ENCODE results near the gene COL23A1.

The COL23A1 gene

DNA sequence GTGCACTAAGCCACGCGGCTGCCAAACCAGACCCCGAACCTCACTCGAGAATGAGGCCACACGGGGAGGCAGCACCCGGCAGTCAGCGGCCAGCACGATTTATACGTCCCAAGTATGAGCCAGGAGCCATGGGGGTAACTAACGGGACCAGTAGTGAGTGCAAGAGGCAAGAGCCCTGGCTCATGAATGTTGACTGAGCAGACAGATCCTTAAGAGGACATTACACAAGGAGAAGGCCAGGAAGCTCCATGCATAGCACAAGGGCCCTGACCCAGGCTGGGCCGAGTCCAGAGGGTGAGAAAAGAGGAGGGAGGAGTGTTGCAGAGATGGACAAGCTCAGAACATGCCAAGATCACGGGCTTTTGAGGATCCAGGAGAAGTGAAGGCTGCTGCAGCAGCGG, 299.0 kb downstream of the COL23A1 start:
- DNase-seq: no peak

DNA sequence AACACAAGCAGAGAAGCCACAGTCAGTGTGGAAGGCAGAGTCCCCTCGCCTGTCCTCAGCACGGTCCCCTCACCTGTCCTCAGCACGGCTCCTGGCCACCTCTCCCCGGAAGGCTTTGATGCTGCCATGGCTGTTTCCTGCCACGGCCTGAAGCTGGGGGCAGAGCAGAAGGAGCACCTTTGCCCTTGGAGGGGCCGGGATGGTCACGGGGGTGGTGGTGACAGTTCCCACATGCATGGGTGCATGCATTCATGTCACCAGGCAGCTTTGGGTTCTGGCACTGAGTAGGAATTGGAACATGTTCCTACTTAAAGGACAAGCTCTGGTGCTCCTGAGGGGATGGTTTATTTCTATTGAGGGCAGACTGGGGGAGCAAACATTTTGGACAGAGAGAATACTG, 299.8 kb downstream of the COL23A1 start:
- DNase-seq: no peak

DNA sequence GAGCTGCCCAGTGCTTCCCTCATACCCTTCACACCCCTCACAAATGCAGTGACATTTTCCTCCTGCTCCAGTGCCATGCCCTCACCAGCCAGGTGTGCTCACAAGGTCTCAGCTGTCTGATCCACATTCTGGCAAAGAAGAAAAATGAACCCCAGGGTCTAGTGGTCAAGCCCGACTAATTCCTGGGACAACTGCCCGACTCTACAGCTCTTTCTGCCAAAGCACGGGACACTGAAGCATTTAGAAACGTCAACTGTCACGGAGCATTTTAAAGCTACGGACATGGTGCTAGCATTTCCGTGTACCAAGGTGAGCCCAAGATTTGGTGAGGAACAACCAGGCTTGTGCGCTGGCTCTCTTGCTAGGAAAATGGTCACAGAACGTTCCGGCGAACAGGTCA, 300.8 kb downstream of the COL23A1 start:
- no peak for DNase-seq

DNA sequence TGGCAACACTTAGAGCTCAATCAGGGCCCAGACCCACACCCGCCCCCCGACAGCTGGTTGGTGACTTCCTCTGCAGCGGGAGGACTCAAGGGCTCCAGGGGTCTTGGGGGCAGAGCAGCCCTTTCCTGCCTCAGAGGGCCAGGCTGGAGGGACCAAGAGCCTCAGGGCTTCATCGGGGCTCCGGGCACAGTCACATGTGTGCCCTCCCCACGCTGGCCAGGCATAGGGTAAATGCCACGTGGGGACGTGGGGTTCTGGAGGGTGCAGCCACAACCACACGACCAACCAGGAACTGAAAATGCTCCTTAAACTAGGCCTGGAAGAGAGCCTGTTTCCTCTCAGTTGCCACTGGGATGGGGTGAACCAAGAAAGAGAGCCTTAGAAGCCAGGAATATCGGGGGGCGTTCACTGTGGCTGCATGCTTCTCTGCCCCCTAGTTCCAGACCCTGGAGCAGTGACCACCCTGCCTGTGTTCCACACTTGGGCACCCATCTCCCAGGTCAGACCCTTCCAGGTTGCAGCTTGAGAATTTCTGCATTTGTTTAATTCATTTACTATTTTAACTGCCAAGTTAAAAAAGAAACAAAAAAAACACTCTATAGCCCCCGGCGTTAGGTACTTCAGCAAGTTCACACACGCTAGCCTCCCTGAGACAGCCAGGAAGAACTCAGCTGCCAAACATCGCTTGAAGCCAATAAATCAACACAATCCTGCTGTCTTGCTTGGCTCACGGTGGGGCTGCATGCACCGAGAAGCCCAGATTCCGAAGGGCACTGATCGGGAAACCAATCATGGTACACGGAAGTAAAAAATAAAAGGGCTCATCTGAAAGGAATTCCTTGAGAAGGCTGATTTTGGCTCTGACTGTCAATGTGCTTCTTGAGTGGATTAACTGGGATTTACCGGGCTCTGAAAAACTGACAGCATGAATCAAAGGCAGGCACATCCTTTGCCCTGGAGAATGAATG, 301.5 kb downstream of the COL23A1 start:
- peak; percentile 53 for DNase-seq

DNA sequence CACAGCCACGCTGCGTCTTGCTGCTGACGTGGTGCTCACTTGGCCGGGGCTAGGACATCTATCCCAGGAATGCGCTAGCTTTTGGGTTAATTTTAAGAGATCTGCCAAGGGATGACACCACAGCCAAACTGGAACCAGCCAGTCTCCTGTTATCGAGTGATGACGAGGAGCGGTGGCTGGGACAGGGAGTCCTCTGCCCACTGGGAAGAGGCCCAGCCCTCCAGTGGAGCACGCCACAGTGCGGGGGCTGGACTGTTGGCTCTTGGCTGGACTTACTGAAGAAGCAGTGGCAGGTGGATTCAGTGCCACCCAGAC, 302.4 kb downstream of the COL23A1 start:
- no peak for DNase-seq

DNA sequence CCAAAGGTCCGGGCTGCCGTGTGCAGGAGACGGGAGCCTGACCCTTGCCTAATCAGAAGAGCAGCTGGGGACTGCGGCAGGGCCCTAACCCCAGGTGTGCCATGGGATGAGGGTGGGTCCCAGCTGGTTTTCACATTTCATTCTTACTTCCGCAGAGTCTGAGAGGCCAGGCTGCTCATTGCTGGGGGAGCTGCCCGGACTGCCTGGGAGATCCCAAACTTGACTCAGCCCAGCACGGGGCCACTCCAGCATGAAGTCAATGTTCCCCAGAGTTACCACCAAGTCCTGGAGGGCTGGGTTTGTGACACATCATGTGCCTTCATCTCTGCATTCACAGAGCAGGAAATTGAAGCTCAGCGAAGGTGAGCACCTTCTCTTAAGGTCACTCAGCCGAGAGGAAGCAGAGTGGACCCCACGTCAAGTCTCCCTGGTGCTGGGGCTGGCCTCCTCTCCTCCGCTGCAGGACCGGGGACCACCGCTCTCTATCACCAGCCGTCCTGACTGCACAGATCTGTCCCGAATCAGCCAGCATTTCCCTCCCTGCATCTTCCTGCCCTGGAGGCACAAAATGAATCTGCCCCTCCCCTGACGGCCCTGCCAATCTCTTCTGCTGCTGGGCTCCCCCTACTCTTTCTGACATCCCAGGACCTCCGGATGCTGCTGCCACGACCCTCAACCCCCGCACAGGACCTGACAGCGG, 303.0 kb downstream of the COL23A1 start:
- no peak for DNase-seq

DNA sequence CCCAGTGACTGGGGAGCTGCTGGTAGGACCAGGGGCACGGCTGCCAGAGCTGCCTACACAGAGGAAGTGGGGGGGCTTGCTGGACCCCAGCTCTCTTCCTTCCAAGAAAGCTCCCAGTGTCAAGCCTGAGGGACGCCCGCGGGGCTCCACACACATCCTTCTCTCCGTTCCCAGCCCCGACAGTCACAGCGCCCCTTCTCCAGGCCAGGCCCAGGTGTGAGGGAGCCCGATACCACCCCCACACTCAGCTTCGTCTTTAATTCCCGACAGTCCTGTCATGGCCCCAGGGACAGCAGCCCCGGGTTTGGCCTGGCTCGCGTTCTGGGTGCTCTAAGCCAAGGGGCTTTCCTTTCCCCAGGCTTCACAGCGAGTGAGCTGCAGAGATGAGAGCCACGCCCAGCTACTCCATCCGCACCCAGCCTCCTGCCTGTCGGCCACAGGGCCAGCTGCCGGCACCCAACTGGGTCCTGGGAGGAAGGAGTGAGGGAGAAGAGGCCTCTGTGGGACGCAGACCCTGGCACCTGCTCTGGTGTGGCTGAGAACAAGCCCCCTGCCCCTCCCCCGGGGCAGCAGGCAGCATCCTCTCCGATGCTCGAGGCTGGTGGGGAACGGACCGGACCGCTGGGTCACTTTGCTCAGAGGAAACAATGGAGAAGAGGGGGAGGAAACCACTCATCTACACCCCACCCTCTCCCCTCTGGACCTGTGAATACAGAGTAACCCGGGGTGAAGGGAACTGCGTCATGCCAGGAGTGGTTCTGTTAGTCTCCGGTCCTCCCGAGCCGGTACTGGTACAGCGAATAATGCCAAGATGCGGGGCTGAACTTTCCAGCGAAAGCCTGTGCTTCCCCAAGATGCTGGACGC, 303.7 kb downstream of the COL23A1 start:
- no peak for DNase-seq

DNA sequence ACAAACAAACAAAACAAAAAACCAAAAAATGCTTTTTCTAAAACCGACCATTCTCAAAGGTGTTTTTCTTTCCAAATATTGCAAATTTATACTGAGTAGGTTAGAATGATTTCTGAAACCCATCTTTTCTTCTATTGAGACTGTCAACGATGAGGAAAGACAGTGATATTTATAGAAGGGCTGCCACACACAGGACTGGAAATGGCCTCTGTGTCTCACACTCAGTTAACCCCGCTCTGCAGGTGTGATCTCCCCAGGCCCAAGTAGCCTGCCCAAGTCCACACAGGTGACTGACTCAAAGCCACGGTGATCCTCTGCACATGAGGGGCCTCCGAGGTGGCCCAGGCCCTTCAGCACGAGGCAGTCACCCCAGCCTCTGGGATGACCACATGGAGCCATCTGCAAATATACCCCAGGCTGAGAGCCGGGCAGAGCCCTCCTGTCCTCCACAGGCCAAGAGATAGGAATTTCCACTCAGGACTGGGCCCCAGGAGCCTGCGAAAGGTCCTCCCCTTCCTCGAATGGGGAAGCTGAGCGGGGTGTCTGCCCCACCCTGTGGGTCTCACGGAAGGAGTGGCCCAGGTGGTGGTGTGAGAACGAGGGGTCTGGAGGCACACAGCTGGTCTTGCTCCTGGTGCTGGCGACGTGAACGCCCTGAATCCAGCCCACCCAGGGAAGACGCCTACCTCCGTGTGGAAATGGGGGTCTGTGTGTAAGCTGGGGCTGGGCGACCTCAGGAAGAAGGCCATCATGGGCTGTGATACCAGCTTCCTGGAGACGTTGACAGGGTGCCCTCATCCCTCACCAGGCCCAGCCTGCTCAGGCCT, 304.6 kb downstream of the COL23A1 start:
- DNase-seq: no peak

DNA sequence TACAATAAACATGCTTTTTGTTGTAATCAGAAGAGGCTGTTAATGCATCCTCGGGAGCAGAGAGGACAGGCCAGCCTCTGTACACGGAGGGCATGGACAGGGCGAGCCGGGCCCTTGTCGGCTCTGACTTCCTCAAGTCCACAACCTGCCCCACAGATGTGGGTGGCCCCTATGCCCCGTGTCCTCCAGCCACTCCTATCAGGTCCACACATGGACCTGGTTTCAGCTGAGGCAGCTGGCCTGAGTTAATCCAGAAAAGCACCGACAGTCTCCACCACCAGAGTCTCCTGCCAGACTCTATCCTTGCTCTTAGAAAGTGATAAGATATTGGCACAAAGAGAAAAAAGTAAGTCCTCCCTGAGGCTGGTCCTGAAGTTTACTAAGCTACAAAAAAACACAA, 305.2 kb downstream of the COL23A1 start:
- no peak for DNase-seq

DNA sequence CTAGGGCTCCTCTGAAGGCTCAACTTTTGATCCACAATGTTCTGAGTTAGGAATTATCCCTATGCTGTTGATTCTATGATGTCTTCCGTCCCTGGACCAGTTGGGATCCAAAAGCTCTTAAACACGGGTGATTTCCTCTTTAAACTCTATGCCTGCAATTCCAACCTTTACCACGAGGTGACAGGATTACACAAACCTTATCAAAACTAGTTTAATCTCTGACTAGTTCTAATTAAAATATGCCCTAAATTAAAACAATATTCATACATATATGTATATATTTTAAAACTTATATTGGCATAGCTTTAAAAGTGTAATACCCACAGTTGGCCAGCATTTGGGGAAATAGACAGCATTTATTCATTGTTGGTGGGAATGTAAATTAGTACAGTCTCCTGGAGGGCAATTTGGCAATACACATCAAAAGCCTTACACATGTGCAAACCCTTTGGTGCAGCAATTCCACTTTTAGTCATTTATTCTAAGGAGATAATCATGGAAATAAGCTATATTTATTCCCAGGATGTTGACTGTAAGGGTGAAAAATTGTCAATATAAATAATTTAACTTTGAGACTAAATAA, 306.0 kb downstream of the COL23A1 start:
- peak; percentile 20 for DNase-seq

DNA sequence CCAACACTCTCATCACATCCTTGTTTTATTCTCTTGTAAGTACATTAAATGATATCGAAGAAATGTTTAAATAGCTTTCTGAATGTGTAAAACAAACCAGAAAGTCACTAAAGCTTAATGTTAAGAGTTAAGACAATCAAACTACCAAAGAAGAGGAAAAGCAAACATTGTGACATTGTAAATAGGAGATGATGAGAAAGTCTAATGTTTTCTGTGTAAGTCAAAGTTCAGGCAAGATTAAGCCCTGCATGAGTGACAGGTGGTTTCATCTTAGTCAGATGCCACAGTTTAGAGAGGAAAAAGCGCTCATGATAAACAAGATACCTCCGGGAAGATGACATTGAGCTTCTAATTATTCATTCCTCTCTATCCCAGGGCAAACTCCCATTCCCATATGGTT, 306.7 kb downstream of the COL23A1 start:
- no peak for DNase-seq

DNA sequence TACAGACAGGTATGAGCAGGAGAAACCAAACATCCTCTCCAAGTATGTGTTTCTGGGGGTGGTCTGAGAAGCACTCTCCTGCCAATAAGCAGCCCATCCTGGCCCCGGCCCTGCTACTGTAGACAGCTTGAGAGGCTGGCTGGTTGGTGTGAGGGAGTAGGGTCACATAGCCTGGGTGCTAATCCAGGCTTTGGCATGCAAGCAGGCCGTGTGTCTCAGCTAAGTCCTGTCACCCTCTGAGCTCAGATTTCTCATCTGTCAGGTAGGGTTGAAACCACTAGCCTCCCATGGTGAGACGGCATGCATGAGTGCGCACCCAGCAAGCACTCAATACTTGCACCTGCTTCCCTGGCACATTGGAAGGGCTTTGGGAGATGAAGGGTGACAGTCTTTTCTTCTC, 307.8 kb downstream of the COL23A1 start:
- DNase-seq: no peak

DNA sequence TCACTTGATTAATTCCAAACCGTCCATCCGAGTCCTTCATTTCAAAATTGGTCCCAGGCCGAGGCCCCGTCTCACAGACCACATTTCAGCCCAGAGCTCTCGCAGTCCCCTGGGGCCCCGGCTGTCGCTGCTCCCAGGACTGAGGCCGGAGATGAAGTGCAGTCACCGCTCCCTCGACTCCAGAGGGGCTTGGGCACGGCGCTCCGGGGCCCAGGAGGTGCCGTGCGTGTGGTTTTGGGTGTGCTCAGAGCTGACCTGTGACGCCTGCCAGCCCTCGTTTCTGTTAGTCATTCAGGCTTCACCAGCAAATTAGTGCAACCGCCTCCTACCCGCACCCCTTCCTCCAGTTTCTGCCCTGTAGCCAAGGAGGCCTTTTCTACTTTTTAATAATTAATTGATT, 308.9 kb downstream of the COL23A1 start:
- no peak for DNase-seq

DNA sequence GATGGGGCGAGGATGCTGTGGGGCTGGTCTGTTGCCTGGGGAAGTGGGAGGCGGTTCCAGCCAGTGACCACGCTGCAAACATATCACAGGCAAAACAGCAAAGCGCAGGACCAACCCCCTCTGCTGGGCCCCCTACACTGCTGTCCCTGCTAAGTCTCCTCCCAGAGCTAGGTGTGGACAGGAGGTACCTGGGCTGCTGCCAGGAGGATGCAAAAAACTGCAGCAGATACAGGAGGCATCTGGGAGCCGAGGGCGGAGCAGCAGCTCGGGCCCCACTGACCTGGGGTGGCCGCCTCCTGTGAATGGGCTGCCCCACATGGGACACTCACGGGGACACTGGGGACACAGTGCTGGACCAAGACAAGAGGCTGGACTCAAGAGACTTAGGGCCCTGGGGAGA, 309.6 kb downstream of the COL23A1 start:
- no peak for DNase-seq

DNA sequence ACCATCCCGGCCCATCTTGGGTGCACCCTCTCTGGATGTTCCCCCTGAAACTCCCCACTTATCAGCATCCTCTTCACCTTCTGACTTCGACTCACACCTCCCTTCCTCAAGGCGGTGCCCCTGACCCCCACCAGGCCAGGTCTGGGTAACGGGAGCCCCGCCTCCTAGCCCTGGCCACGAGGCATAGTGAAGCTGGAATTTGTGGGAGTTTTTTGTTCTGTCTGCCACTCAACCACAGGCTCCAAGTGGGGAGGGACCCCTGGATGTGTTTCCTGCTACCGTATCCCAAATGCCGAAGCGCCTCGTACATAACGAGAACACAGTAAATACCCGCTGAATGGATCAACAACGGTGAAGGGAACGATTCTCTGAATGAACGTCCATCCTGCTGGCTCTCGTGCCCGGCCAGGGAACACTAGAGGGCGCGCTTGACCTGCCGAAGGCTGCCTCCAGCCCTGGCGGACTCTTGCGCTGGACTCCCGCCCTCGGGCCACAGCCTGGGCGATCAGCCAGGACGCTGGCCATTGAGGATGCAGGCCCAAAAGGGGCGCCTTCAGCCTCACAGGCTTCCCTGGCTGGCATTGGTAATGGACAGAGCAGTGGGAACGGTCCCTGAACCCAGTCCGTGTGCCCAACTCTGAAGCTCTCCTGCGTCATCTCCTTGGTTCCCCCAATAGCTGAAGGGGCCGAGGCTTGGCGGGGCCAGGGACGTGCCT, 310.3 kb downstream of the COL23A1 start:
- DNase-seq: peak; percentile 57

DNA sequence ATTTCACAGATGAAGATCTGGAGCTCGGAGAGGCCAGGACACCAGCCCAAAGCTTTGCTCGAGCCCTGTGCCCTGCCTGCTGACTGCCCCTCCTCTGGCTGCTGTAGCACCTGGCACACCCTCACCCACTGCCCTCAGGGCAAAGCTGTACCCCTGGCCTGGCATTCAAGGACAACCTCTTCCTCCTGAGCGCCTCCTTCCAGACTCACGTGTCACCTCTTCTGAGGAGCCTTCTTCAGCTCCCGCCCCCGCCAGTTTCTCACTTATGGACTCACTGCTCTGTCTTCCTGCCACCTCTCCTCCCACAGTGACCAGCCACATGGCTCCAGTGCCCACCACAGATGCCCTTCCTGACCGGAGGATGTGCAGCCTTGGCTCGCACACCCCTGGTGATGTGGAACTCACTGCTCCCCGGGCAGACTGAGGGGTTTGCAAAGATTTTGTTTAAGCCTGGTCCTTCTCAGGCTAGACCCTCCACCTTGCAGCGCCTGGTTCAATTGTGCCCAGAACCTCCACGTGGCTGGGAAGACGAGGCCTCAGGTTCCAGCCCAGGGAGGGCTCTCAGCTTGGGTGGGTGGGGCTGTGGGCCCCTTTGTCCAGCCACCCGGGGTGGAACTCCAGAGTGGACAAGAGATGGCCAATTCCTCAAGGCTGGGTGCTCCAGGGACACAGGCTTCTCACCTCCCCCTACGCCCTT, 311.0 kb downstream of the COL23A1 start:
- DNase-seq: no peak

DNA sequence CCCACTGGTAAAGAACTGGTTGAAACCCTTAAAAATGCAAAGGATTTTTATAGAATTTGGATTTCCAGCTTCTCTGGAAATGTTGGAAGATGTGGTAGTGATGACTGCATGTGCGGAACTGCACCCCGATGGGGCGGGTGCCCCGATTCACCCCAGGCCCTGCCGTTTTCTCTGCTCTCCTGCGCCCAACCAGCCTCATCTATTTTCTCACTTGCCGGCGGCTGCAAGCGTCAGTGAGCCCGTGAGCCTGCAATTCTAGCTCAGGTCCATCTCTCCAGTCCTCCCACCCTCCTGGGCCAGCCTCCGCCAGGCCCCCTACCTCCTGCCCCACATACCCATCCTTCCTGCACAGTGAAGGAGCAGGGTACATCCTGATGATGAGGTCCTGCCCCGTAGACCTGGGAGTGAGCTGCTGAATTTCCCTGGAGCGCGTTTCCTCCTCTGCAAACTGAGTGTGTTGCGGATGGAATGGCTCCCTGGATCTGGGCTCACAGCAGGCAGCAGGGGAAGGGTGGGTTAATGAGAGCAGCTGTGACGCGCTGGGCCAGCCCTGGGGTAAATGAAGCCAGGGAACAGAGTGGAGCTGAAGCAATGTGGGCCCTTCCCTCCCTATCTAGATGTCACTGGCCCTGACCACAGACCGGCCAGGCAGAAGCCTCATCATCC, 311.7 kb downstream of the COL23A1 start:
- no peak for DNase-seq

DNA sequence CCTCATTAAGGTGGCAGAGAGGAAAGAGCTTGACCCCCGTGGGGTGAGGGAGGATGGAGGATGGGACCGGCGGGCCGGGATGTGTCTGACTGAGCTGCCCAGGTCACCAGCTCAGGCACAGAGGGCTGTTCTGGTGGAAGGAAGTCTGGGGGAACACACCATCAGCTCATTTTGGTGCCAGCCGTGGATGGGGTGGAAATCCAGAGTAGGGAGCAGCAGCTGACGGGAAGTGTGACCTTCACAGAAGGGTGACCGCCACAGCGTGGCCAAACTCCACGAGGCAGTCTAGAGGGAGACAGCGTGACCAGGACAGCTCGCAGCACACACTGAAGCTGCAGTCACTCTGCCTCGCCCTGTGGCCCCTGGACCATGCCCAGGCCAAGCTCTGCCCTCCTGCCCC, 312.3 kb downstream of the COL23A1 start:
- DNase-seq: no peak

DNA sequence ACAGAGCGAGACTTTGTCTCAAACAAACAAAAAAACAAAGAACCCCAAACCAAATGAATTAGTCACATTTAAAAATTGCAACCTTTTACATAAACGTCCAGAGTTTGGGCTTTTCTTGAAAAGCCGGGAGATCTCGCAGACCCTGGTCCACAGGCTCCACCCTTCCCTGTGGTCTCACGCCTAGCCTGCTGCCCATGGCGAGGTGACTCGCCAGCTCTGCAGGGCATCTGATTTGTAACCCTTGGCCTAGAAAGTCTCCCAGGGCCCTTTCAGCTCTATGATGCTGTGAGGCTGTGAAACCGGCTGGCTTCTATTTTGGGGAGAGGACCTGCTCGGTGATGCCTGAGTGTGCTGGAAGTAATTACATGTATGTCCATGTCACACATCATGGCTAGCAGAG, 312.8 kb downstream of the COL23A1 start:
- no peak for DNase-seq
